Measurements from ENCODE around the gene UBA7. TPM values are rescaled to one million over a fixed set of nuclear protein-coding genes. Genes with fewer than 3 reads are reported as not detected.

The UBA7 gene
- total and polyA plus RNA-seq, 2 of the 13 experiments (the other 11 are each of a cell fraction or from before 2014, with no cell fraction given): 9.5 to 16.5 TPM

GRCh38 chr3:49856181-49857005, 42.6 kb upstream of the UBA7 start, which contains the start of gene TRAIP (continued):
- TF ChIP-seq CREB1 (IDR thresholded peaks at IDR 0.05) (peak; percentile 88), CREB1 (CRISPR knock-in tag; IDR thresholded peaks at IDR 0.05) (peak; percentile 97), SMAD3 (CRISPR knock-in tag; IDR thresholded peaks at IDR 0.05) (no peak; the same call in 1 of the 2 replicates), NFE2L2 (IDR thresholded peaks at IDR 0.05; ENCODE audit: low read length) (no peak), ZNF660 (CRISPR knock-in tag; IDR thresholded peaks at IDR 0.05; ENCODE audit: borderline replicate concordance, low read depth) (no peak), ZNF710 (CRISPR knock-in tag; IDR thresholded peaks at IDR 0.05; ENCODE audit: borderline replicate concordance) (no peak), MXI1 (IDR thresholded peaks at IDR 0.05; ENCODE audit: borderline replicate concordance, low read depth, low read length) (peak; percentile 71; the same call in 1 of the 3 replicates), HNRNPLL (IDR thresholded peaks at IDR 0.05; ENCODE audit: low read depth, low read length, poor library complexity, severe bottlenecking) (peak; percentile 49), IRF1 (CRISPR knock-in tag; IDR thresholded peaks at IDR 0.05; ENCODE audit: low read depth) (no peak), THAP9 (CRISPR knock-in tag; IDR thresholded peaks at IDR 0.05; ENCODE audit: borderline replicate concordance) (peak; percentile 60), ZNF101 (CRISPR knock-in tag; IDR thresholded peaks at IDR 0.05; ENCODE audit: borderline replicate concordance, low read depth) (no peak), ATF1 (CRISPR knock-in tag; IDR thresholded peaks at IDR 0.05) (peak; percentile 87), TAF15 (IDR thresholded peaks at IDR 0.05; ENCODE audit: low read depth, low read length, poor library complexity, severe bottlenecking) (no peak), KDM3A (CRISPR knock-in tag; IDR thresholded peaks at IDR 0.05; ENCODE audit: low read depth) (peak; percentile 57; the same call in 1 of the 2 replicates), RFX1 (IDR thresholded peaks at IDR 0.05) (no peak), LRRFIP1 (CRISPR knock-in tag; conservative IDR thresholded peaks at IDR 0.05) (no peak), YY1 (IDR thresholded peaks at IDR 0.05; ENCODE audit: insufficient read depth, insufficient replicate concordance, low read depth, low read length) (no peak), CAMTA2 (CRISPR knock-in tag; IDR thresholded peaks at IDR 0.05; ENCODE audit: borderline replicate concordance) (0 out of 2 replicates have a peak, but pooled peaks have one; percentile 19), CERS6 (CRISPR knock-in tag; IDR thresholded peaks at IDR 0.05) (no peak), NR3C1 (CRISPR knock-in tag; IDR thresholded peaks at IDR 0.05) (no peak)

All from HepG2 (cell line).